IMR-90 (cell line): ENCODE measurements around the gene SPINT2. TPM values are rescaled to one million over a fixed set of nuclear protein-coding genes. Genes with fewer than 3 reads are reported as not detected.
A peak's percentile ranks its signal among the peaks of the same experiment; 100 is the strongest.

Source experiments
- ATAC-seq: fragments of 200-7000 bp; cut with Tn5 transposase; 2 replicates; pipeline ENCODE4 v1.9.1; 2020; ENCODE audit warnings: low read depth, mild to moderate bottlenecking, moderate library complexity
- BruUV-seq: library from RNA; stranded (reverse); fragments of 400-500 nt; replicated peaks from 2 replicates; lab custom pipeline; 2021; lab: Mats Ljungman, UMichigan
- CTCF ChIA-PET: fragments of 300-600 bp; formaldehyde crosslinking; extraction: SDS; loops from one replicate; lab custom pipeline; 2021; ENCODE audit warnings: antibody characterized with exemption; lab: Yijun Ruan, JAX
- POLR2A ChIA-PET: fragments of 300-600 bp; sonication (Branson Sonifier 250); formaldehyde crosslinking; loops from one replicate; lab custom pipeline; 2022; ENCODE audit warnings: antibody characterized with exemption; ENCODE audit not compliant: unreplicated experiment; lab: Charles Lee
- DNase-seq: peaks from one replicate; pipeline ENCODE4 v3.0.0; 2013
- H2AFZ ChIP-seq: replicated peaks from 2 replicates; pipeline ENCODE3; 2013; ENCODE audit warnings: low read length, mild to moderate bottlenecking; ENCODE audit not compliant: poor library complexity
- H2AK5ac ChIP-seq: 2 replicates; pipeline ENCODE4 v1.6.1; 2013; ENCODE audit warnings: low read depth, low read length, inconsistent platforms
- H2AK9ac ChIP-seq: replicated peaks from 2 replicates; pipeline ENCODE3; 2013; ENCODE audit warnings: mild to moderate bottlenecking, low read depth, low read length, moderate library complexity; ENCODE audit not compliant: poor library complexity
- H2BK120ac ChIP-seq: 2 replicates; pipeline ENCODE4 v1.6.1; 2013; ENCODE audit warnings: low read depth, low read length, inconsistent platforms
- H2BK15ac ChIP-seq: 3 replicates; pipeline ENCODE4 v1.6.1; 2013; ENCODE audit warnings: low read depth, low read length, inconsistent platforms
- H2BK20ac ChIP-seq: 2 replicates; pipeline ENCODE4 v1.6.1; 2013; ENCODE audit warnings: low read depth, mild to moderate bottlenecking, inconsistent platforms, low read length, moderate library complexity
- H2BK5ac ChIP-seq: 2 replicates; pipeline ENCODE4 v1.6.1; 2013; ENCODE audit warnings: mild to moderate bottlenecking, low read depth, low read length, inconsistent platforms; ENCODE audit not compliant: poor library complexity, severe bottlenecking
- H3K14ac ChIP-seq: replicated peaks from 2 replicates; pipeline ENCODE4 v1.6.1; 2013; ENCODE audit warnings: low read depth, low read length, inconsistent platforms
- H3K18ac ChIP-seq: 2 replicates; pipeline ENCODE4 v1.6.1; 2013; ENCODE audit warnings: low read depth, low read length, control low read depth
- H3K23ac ChIP-seq: 2 replicates; pipeline ENCODE4 v1.6.1; 2013; ENCODE audit warnings: low read depth, low read length, inconsistent platforms
- H3K27ac ChIP-seq: 2 replicates; pipeline ENCODE4 v1.5.1; 2013; ENCODE audit warnings: mild to moderate bottlenecking, control low read depth, low read length; ENCODE audit not compliant: insufficient read depth
- H3K27me3 ChIP-seq: 2 replicates; pipeline ENCODE4 v1.6.1; 2013; ENCODE audit warnings: low read length; ENCODE audit not compliant: control insufficient read depth, insufficient read depth
- H3K36me3 ChIP-seq: 2 replicates; pipeline ENCODE4 v1.6.1; 2013; ENCODE audit warnings: low read length, mixed read lengths; ENCODE audit not compliant: control insufficient read depth, insufficient read depth
- H3K4ac ChIP-seq: 2 replicates; pipeline ENCODE4 v1.6.1; 2013; ENCODE audit warnings: low read depth, low read length, inconsistent platforms
- H3K4me1 ChIP-seq: 2 replicates; pipeline ENCODE4 v1.6.1; 2013; ENCODE audit warnings: low read length, mixed read lengths; ENCODE audit not compliant: control insufficient read depth, insufficient read depth
- H3K4me2 ChIP-seq: 2 replicates; pipeline ENCODE4 v1.6.1; 2013; ENCODE audit warnings: low read depth, mild to moderate bottlenecking, control low read depth, low read length, moderate library complexity
- H3K4me3 ChIP-seq: 2 replicates; pipeline ENCODE4 v1.5.1; 2013; ENCODE audit warnings: low read depth, mild to moderate bottlenecking, control low read depth, low read length, moderate library complexity; ENCODE audit not compliant: insufficient read depth
- H3K56ac ChIP-seq: 2 replicates; pipeline ENCODE4 v1.6.1; 2013; ENCODE audit warnings: low read length, inconsistent platforms; ENCODE audit not compliant: insufficient read depth; ENCODE audit errors: extremely low read depth
- H3K79me1 ChIP-seq, 2 experiments: 2 replicates each; pipeline ENCODE4 v1.6.1; 2013; ENCODE audit warnings: low read length in 2 of 2, inconsistent platforms in 1 of 2, low read depth in 1 of 2
- H3K9ac ChIP-seq: 2 replicates; pipeline ENCODE4 v1.6.1; 2013; ENCODE audit warnings: low read depth, low read length, control low read depth
- H3K9me1 ChIP-seq: 2 replicates; pipeline ENCODE4 v1.6.1; 2013; ENCODE audit warnings: low read length, inconsistent platforms; ENCODE audit not compliant: insufficient read depth
- H3K9me3 ChIP-seq: 2 replicates; pipeline ENCODE4 v1.6.1; 2013; ENCODE audit warnings: low read length; ENCODE audit not compliant: control insufficient read depth, insufficient read depth
- H4K20me1 ChIP-seq: 2 replicates; pipeline ENCODE4 v1.6.1; 2013; ENCODE audit warnings: low read length, inconsistent platforms; ENCODE audit not compliant: insufficient read depth
- H4K5ac ChIP-seq: 2 replicates; pipeline ENCODE4 v1.6.1; 2013; ENCODE audit warnings: mild to moderate bottlenecking, low read depth, low read length, control low read depth
- H4K8ac ChIP-seq, 2 experiments: 2 replicates each; pipeline ENCODE4 v1.6.1; 2013; ENCODE audit warnings: low read depth in 2 of 2, low read length in 2 of 2, control low read depth in 1 of 2, inconsistent platforms in 1 of 2
- H4K91ac ChIP-seq: 2 replicates; pipeline ENCODE4 v1.6.1; 2013; ENCODE audit warnings: low read depth, low read length, inconsistent platforms; ENCODE audit not compliant: insufficient read depth
- BHLHE40 ChIP-seq: fragments of 150-350 bp; IDR thresholded peaks from 2 replicates; pipeline ENCODE4 v1.6.1; 2016; ENCODE audit warnings: mild to moderate bottlenecking, low read depth, low read length
- CEBPB ChIP-seq: IDR thresholded peaks from 2 replicates; pipeline ENCODE4 v1.6.1; 2012; ENCODE audit warnings: low read depth, low read length, improper control_type of control experiment
- CHD1 ChIP-seq: IDR thresholded peaks from 2 replicates; pipeline ENCODE4 v1.6.1; 2012; ENCODE audit warnings: low read depth, low read length, improper control_type of control experiment
- CTCF ChIP-seq: conservative IDR thresholded peaks from 2 replicates; pipeline ENCODE4 v1.5.1; 2012; ENCODE audit warnings: mild to moderate bottlenecking, low read depth, low read length, improper control_type of control experiment
- FOS ChIP-seq: fragments of 150-350 bp; IDR thresholded peaks from 2 replicates; pipeline ENCODE4 v1.6.1; 2016; ENCODE audit warnings: low read depth, low read length
- MAFK ChIP-seq: IDR thresholded peaks from 2 replicates; pipeline ENCODE4 v1.6.1; 2012; ENCODE audit warnings: low read depth, low read length, improper control_type of control experiment
- MAZ ChIP-seq: IDR thresholded peaks from 2 replicates; pipeline ENCODE4 v1.6.1; 2012; ENCODE audit warnings: low read depth, mild to moderate bottlenecking, low read length, improper control_type of control experiment, moderate library complexity, borderline replicate concordance
- MXI1 ChIP-seq: IDR thresholded peaks from 2 replicates; pipeline ENCODE4 v1.6.1; 2012; ENCODE audit warnings: low read depth, mild to moderate bottlenecking, low read length, moderate library complexity, borderline replicate concordance
- NFE2L2 ChIP-seq: fragments of 150-350 bp; IDR thresholded peaks from 2 replicates; pipeline ENCODE4 v1.6.1; 2016; ENCODE audit warnings: low read depth, mild to moderate bottlenecking, low read length
- POLR2A ChIP-seq: IDR thresholded peaks from 2 replicates; pipeline ENCODE4 v1.6.1; 2012; ENCODE audit warnings: mild to moderate bottlenecking, low read depth, low read length
- RAD21 ChIP-seq: IDR thresholded peaks from 2 replicates; pipeline ENCODE4 v1.6.1; 2012; ENCODE audit warnings: low read length, improper control_type of control experiment
- RCOR1 ChIP-seq: IDR thresholded peaks from 2 replicates; pipeline ENCODE4 v1.6.1; 2012; ENCODE audit warnings: mild to moderate bottlenecking, low read length, improper control_type of control experiment; ENCODE audit not compliant: insufficient replicate concordance
- RFX5 ChIP-seq: IDR thresholded peaks from 2 replicates; pipeline ENCODE4 v1.8.0; 2012; ENCODE audit warnings: low read depth, mild to moderate bottlenecking, low read length, moderate library complexity
- SMC3 ChIP-seq: fragments of 150-350 bp; IDR thresholded peaks from 2 replicates; pipeline ENCODE4 v1.6.1; 2016; ENCODE audit warnings: low read depth, mild to moderate bottlenecking, antibody characterized with exemption, low read length, moderate library complexity
- USF2 ChIP-seq: fragments of 150-350 bp; IDR thresholded peaks from 2 replicates; pipeline ENCODE4 v1.6.1; 2017; ENCODE audit warnings: mild to moderate bottlenecking, antibody characterized with exemption, low read length, low read depth
- WGBS, 2 experiments: methylation state at CpG; one replicate each; pipeline versions ENCODE4 v1.1.5 to v1.1.7; 2013; ENCODE audit warnings: missing lambda C conversion rate in 2 of 2; ENCODE audit not compliant: insufficient read length in 1 of 2; ENCODE audit errors: extremely low coverage in 2 of 2; 5-methylcytosine and 5-hydroxymethylcytosine counted together
- dilution Hi-C: fragments of 300-500 bp; cut with HindIII; formaldehyde crosslinking; loops from one replicate; pipeline ENCODE4 v1.14.3; 2018; ENCODE audit warnings: low sequenced_read_pairs; ENCODE audit not compliant: unreplicated experiment
- in situ Hi-C: fragments of 300-500 bp; cut with MboI; formaldehyde crosslinking; loops from 3 replicates; pipeline ENCODE4 v1.14.3; 2019; ENCODE audit warnings: low sequenced_read_pairs, inconsistent platforms, mixed read lengths
- intact Hi-C: fragments of 100-400 bp; cut with micrococcal nuclease; formaldehyde crosslinking; loops from 2 replicates; pipeline ENCODE4 v1.10.0; 2022
- polyA plus RNA-seq, 3 experiments: library from polyadenylated mRNA; depleted of rRNA; stranded (reverse); fragments of >200 nt; gene quantifications; 2 replicates each; pipeline ENCODE4 v1.2.3, GENCODE V29; 2012; ENCODE audit warnings: low replicate concordance in 1 of 3
- total RNA-seq: library from RNA; depleted of rRNA; stranded (reverse); fragments of >200 nt; gene quantifications from 2 replicates; pipeline ENCODE4 v1.2.3, GENCODE V29; 2012
- TF ChIP-seq, protein P1 (sequence below): fragments of 150-350 bp; IDR thresholded peaks from 2 replicates; pipeline ENCODE4 v1.6.1; 2016; ENCODE audit warnings: low read depth, mild to moderate bottlenecking, low read length, moderate library complexity, borderline replicate concordance

Gene SPINT2
- total and polyA plus RNA-seq, 2 of the 4 experiments (the other 2 are of a cell fraction): 0.54 to 1.2 TPM

DNA sequence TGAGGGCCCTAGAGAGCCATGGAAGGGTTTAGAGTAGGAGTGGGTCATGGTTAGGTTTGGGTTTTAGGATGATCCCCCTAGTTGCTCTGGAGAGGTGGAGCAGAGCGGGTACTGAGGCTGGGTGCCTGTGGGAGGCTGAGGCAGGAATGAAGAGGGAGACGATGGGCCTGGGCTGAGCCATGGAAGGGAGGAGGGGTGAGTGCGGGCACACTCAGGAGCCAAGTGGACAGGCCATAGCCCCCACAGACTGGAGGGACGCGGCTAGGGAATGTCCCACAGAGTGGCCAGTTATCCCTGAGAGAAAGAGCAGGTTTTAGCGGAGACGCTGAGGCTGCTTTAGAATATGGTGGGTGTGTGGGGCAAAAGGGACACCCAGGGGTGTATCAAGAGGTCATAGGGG, 65.3 kb downstream of the SPINT2 start:
- no peak overlapping the region for H3K27ac ChIP-seq
- H2AK9ac ChIP-seq: no peak overlapping the region
- H2BK15ac ChIP-seq: no peak overlapping the region
- DNase-seq: no peak
- TF ChIP-seq CHD1 (no peak), RFX5 (no peak), CTCF (no peak), BHLHE40 (no peak), RCOR1 (no peak), RAD21 (no peak), NFE2L2 (no peak), FOS (no peak), POLR2A (no peak), MAZ (no peak), USF2 (no peak), CEBPB (no peak), SMC3 (no peak), MAFK (no peak), MXI1 (no peak)
- TF ChIP-seq, protein P1, sequence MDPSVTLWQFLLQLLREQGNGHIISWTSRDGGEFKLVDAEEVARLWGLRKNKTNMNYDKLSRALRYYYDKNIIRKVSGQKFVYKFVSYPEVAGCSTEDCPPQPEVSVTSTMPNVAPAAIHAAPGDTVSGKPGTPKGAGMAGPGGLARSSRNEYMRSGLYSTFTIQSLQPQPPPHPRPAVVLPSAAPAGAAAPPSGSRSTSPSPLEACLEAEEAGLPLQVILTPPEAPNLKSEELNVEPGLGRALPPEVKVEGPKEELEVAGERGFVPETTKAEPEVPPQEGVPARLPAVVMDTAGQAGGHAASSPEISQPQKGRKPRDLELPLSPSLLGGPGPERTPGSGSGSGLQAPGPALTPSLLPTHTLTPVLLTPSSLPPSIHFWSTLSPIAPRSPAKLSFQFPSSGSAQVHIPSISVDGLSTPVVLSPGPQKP: no peak
- H2AFZ ChIP-seq: peak overlapping the region; percentile 58
- dilution Hi-C loops (no loop called here), intact Hi-C loops (no loop called here), in situ Hi-C loops (loop anchor here (5.0 to 10.0 kb wide), 2 partner anchors 97 to 435 kb away; no protein-coding TSS in a partner anchor)
- H3K4me2 ChIP-seq: no peak overlapping the region
- H3K4me3 ChIP-seq: no peak overlapping the region
- no peaks in the 10 kb centered on the region for H3K27me3 ChIP-seq
- no peak overlapping the region for H3K56ac ChIP-seq
- H2BK20ac ChIP-seq: no peak overlapping the region
- 90% methylated on average over 6 of the region's 7 CpGs; no CpG with 5 or more reads in 1 of the 2 experiments for WGBS, 2 experiments
- H3K9me3 ChIP-seq: no peaks in the 10 kb centered on the region
- peaks cover 18% of the 10 kb centered on the region for H3K36me3 ChIP-seq
- H3K14ac ChIP-seq: no peak overlapping the region
- no peaks in the 10 kb centered on the region for H3K9me1 ChIP-seq
- no peak overlapping the region for H2BK120ac ChIP-seq
- no peaks in the 10 kb centered on the region for H3K4me1 ChIP-seq
- H2AK5ac ChIP-seq: no peak overlapping the region
- no peak overlapping the region for H3K18ac ChIP-seq
- H3K79me1 ChIP-seq: no peaks in the 10 kb centered on the region
- H4K8ac ChIP-seq: no peak overlapping the region
- no peak overlapping the region for H3K9ac ChIP-seq
- ChIA-PET POLR2A (no interaction called here), CTCF (no interaction called here)
- no peak overlapping the region for H4K91ac ChIP-seq
- no peak overlapping the region for H3K4ac ChIP-seq
- no peak for ATAC-seq
- no peaks in the 10 kb centered on the region for H4K20me1 ChIP-seq
- H2BK5ac ChIP-seq: no peak overlapping the region
- H4K5ac ChIP-seq: no peak overlapping the region
- no peak overlapping the region for H3K23ac ChIP-seq
- BruUV-seq: no TSS peak
